B cell (primary cell): ENCODE results near the gene ZNF304. TPM values are rescaled to one million over a fixed set of nuclear protein-coding genes. Genes with fewer than 3 reads are reported as not detected.

Experiments
- ATAC-seq: fragments of 200-7000 bp; cut with Tn5 transposase; one replicate; pipeline ENCODE4 v1.10.0; 2021; ENCODE audit warnings: low read depth, mild to moderate bottlenecking, moderate number of reproducible peaks, moderate library complexity
- CTCF ChIA-PET: fragments of 350-600 bp; sonication (Branson Sonifier 250); formaldehyde crosslinking; loops from one replicate; lab custom pipeline; 2021; ENCODE audit warnings: antibody characterized with exemption, inconsistent platforms; lab: Charles Lee
- POLR2A ChIA-PET: fragments of 350-600 bp; sonication (Branson Sonifier 250); formaldehyde crosslinking; loops from one replicate; lab custom pipeline; 2021; ENCODE audit warnings: antibody characterized with exemption; lab: Charles Lee
- DNase-seq: peaks from one replicate; pipeline ENCODE4 v3.0.0; 2013
- H2AFZ ChIP-seq: 2 replicates; pipeline ENCODE4 v1.6.1; 2012; ENCODE audit warnings: mild to moderate bottlenecking, low read depth, low read length; ENCODE audit not compliant: insufficient read depth, poor library complexity, severe bottlenecking
- H3K27ac ChIP-seq, 2 donors: 1 replicate in 1 of 2; 2 replicates in 1 of 2; pipeline ENCODE4 v1.5.1; 2012 to 2013; ENCODE audit warnings: low read length in 2 of 2, mild to moderate bottlenecking in 2 of 2, moderate library complexity in 1 of 2
- H3K27me3 ChIP-seq, 4 experiments: fragments of 200-600 bp in 1 of 4; sonication (generic) in 1 of 4; replicated peaks in 1 of 4; 1 replicate in 2 of 4; 2 replicates in 2 of 4; pipeline versions ENCODE4 v1.6.1 to v1.7.0; 2013 to 2016; ENCODE audit warnings: low read length in 3 of 4, mild to moderate bottlenecking in 2 of 4, mixed read lengths in 1 of 4, moderate library complexity in 1 of 4; ENCODE audit not compliant: insufficient read depth in 4 of 4, control insufficient read depth in 3 of 4; ENCODE audit errors: control extremely low read depth in 1 of 4
- H3K36me3 ChIP-seq, 2 experiments: replicated peaks in 1 of 2; 1 replicate in 1 of 2; 2 replicates in 1 of 2; pipeline versions ENCODE4 v1.6.1 to v1.7.1; 2013; ENCODE audit warnings: low read length in 1 of 2; ENCODE audit not compliant: insufficient read depth in 2 of 2, control insufficient read depth in 1 of 2; ENCODE audit errors: control extremely low read depth in 1 of 2, extremely low read depth in 1 of 2
- H3K4me1 ChIP-seq, 2 donors: fragments of 200-600 bp in 1 of 2; sonication (generic) in 1 of 2; 1 replicate in 1 of 2; 2 replicates in 1 of 2; pipeline versions ENCODE4 v1.5.1 to v1.6.1; 2013 to 2017; ENCODE audit warnings: low read length in 2 of 2; ENCODE audit not compliant: control insufficient read depth in 2 of 2, insufficient read depth in 2 of 2
- H3K4me2 ChIP-seq: replicated peaks from 2 replicates; pipeline ENCODE3; 2012; ENCODE audit warnings: mild to moderate bottlenecking, low read depth, low read length; ENCODE audit not compliant: poor library complexity, severe bottlenecking
- H3K4me3 ChIP-seq, 5 experiments: fragments of 200-600 bp in 1 of 5; sonication (generic) in 1 of 5; 1 replicate in 3 of 5; 2 replicates in 2 of 5; pipeline versions ENCODE4 v1.5.1 to v1.7.0; 2011 to 2016; ENCODE audit warnings: low read length in 4 of 5, mild to moderate bottlenecking in 4 of 5, low read depth in 2 of 5, control low read depth in 1 of 5, moderate library complexity in 1 of 5; ENCODE audit not compliant: insufficient read depth in 1 of 5; ENCODE audit errors: control extremely low read depth in 1 of 5, extremely low read depth in 1 of 5
- H3K79me2 ChIP-seq: fragments of 200-600 bp; sonication (generic); one replicate; pipeline ENCODE4 v1.6.0; 2016; ENCODE audit warnings: low read length; ENCODE audit not compliant: control insufficient read depth, insufficient read depth
- H3K9ac ChIP-seq: fragments of 200-600 bp; sonication (generic); 2 replicates; pipeline ENCODE4 v1.6.1; 2017; ENCODE audit warnings: mild to moderate bottlenecking, low read length, moderate library complexity
- H3K9me3 ChIP-seq, 3 donors: one replicate each; pipeline versions ENCODE4 v1.6.1 to v1.7.1; 2013; ENCODE audit warnings: low read length in 2 of 3; ENCODE audit not compliant: control insufficient read depth in 2 of 3, insufficient read depth in 1 of 3; ENCODE audit errors: control extremely low read depth in 1 of 3
- H4K20me1 ChIP-seq: 2 replicates; pipeline ENCODE4 v1.6.0; 2012; ENCODE audit warnings: mild to moderate bottlenecking, low read length; ENCODE audit not compliant: insufficient read depth, control insufficient read depth, poor library complexity, severe bottlenecking
- H3K27ac Mint-ChIP-seq: one replicate; pipeline ENCODE4 v1.8.0; 2021; ENCODE audit warnings: mixed read lengths
- H3K27me3 Mint-ChIP-seq: one replicate; pipeline ENCODE4 v1.8.0; 2021; ENCODE audit warnings: mixed read lengths
- H3K4me1 Mint-ChIP-seq: one replicate; pipeline ENCODE4 v1.8.0; 2021; ENCODE audit warnings: mixed read lengths
- H3K4me3 Mint-ChIP-seq: one replicate; pipeline ENCODE4 v1.8.0; 2021; ENCODE audit warnings: mixed read lengths
- H3K9me3 Mint-ChIP-seq: one replicate; pipeline ENCODE4 v1.8.0; 2022; ENCODE audit warnings: mixed read lengths; ENCODE audit not compliant: insufficient read depth
- EZH2 ChIP-seq: IDR thresholded peaks from 2 replicates; pipeline ENCODE4 v1.6.1; 2012; ENCODE audit warnings: borderline replicate concordance, low read depth, mild to moderate bottlenecking, moderate library complexity, low read length; ENCODE audit not compliant: insufficient read depth, poor library complexity, severe bottlenecking
- WGBS: methylation state at CpG from one replicate; pipeline ENCODE4 v1.1.5; 2013; ENCODE audit warnings: missing lambda C conversion rate; ENCODE audit not compliant: insufficient coverage; 5-methylcytosine and 5-hydroxymethylcytosine counted together
- intact Hi-C: fragments of 100-400 bp; cut with micrococcal nuclease; formaldehyde crosslinking; loops from one replicate; pipeline ENCODE4 v1.10.0; 2022
- polyA plus RNA-seq: library from polyadenylated mRNA; depleted of rRNA; stranded (reverse); fragments of >200 nt; gene quantifications from 2 replicates; pipeline ENCODE4 v1.2.3, GENCODE V29; 2012
- total RNA-seq, 2 donors: library from RNA; stranded (reverse); fragments of 120-200 nt in 1 of 2; gene quantifications; 1 replicate in 1 of 2; 2 replicates in 1 of 2; pipeline versions ENCODE4 v1.2.3 to v1.2.4, GENCODE V29; 2013 to 2022
- TF ChIP-seq, protein P1 (sequence below): fragments of 200-600 bp; IDR thresholded peaks from one replicate; pipeline ENCODE4 v1.8.0; 2022; ENCODE audit warnings: antibody characterized with exemption, mild to moderate bottlenecking

Gene ZNF304
- total and polyA plus RNA-seq, 2 donors (not counting 1 experiment from before 2014, with no cell fraction given): 5.0 to 16.2 TPM

DNA sequence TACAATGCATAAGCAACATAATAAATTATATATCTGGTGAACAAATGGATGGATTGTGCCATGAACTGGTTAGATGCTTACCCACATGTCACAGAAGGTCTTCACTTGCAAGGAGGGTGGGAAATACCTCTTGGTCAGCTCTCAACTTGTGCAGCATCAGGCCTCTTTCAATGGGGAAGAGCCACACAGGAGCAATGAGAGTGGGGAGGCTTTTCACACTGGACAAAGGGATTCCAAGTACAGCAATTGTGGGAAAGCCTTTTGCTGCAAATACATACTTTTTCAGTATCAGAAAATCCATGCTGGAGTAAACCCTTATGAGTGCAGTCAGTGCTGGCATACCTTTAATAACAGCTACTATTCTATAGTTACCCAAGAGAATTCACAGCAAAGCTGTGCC is 42.6 kb upstream of the ZNF304 start:
- POLR2A ChIA-PET: no interaction called here
- Mint-ChIP-seq H3K27ac (no peak overlapping the region), H3K4me1 (peaks cover under 1% of the 10 kb centered on the region), H3K27me3 (no peaks in the 10 kb centered on the region), H3K4me3 (no peak overlapping the region), H3K9me3 (no peaks in the 10 kb centered on the region)
- Histone ChIP-seq H4K20me1 (peaks cover 2% of the 10 kb centered on the region), H3K9me3 (peaks cover 0 to 2% (median 0%) of the 10 kb centered on the region in 3 donors), H3K79me2 (peaks cover 6% of the 10 kb centered on the region), H3K27me3 (no peaks in the 10 kb centered on the region), H3K4me3 (no peak overlapping the region), H3K9ac (no peak overlapping the region), H3K4me2 (no peak overlapping the region), H3K36me3 (peaks cover 0 to 2% of the 10 kb centered on the region in 2 experiments), H2AFZ (no peak overlapping the region), H3K4me1 (no peaks in the 10 kb centered on the region), H3K27ac (no peak overlapping the region)
- DNase-seq: no peak
- CTCF ChIA-PET: no interaction called here
- intact Hi-C loops: no loop called here
- no peak for ATAC-seq
- TF ChIP-seq, protein P1, sequence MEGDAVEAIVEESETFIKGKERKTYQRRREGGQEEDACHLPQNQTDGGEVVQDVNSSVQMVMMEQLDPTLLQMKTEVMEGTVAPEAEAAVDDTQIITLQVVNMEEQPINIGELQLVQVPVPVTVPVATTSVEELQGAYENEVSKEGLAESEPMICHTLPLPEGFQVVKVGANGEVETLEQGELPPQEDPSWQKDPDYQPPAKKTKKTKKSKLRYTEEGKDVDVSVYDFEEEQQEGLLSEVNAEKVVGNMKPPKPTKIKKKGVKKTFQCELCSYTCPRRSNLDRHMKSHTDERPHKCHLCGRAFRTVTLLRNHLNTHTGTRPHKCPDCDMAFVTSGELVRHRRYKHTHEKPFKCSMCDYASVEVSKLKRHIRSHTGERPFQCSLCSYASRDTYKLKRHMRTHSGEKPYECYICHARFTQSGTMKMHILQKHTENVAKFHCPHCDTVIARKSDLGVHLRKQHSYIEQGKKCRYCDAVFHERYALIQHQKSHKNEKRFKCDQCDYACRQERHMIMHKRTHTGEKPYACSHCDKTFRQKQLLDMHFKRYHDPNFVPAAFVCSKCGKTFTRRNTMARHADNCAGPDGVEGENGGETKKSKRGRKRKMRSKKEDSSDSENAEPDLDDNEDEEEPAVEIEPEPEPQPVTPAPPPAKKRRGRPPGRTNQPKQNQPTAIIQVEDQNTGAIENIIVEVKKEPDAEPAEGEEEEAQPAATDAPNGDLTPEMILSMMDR: no peak
- TF ChIP-seq EZH2: no peak

- no peaks in the 10 kb centered on the region for H3K4me1 ChIP-seq
- intact Hi-C loops: no loop called here
- H3K27ac Mint-ChIP-seq: no peak overlapping the region
- H3K4me3 Mint-ChIP-seq: no peak overlapping the region
- peaks cover 0 to 2% (median 0%) of the 10 kb centered on the region in 3 donors for H3K9me3 ChIP-seq
- H3K27ac ChIP-seq: no peak overlapping the region
- DNase-seq (no peak), ATAC-seq (no peak)
- WGBS: 86% methylated on average over 2 of the region's 2 CpGs
- H3K4me3 ChIP-seq: no peak overlapping the region
- H3K79me2 ChIP-seq: no peaks in the 10 kb centered on the region
- peaks cover 14% of the 10 kb centered on the region for H3K27me3 Mint-ChIP-seq
- no peak overlapping the region for H2AFZ ChIP-seq
- no peak overlapping the region for H3K9ac ChIP-seq
- H3K9me3 Mint-ChIP-seq: no peaks in the 10 kb centered on the region
- H3K36me3 ChIP-seq: no peaks in the 10 kb centered on the region
- ChIA-PET POLR2A (no interaction called here), CTCF (no interaction called here)
- peaks cover 0 to 2% (median 0%) of the 10 kb centered on the region in 4 experiments for H3K27me3 ChIP-seq
- TF ChIP-seq, protein P1: no peak
- no peak for TF ChIP-seq EZH2
- no peaks in the 10 kb centered on the region for H3K4me1 Mint-ChIP-seq
- H4K20me1 ChIP-seq: no peaks in the 10 kb centered on the region
- H3K4me2 ChIP-seq: no peak overlapping the region
Measured at GRCh38 chr19:57310792-57311191, 40.3 kb upstream of the ZNF304 start.
